ENCODE results near the gene TNS1.

DNA sequence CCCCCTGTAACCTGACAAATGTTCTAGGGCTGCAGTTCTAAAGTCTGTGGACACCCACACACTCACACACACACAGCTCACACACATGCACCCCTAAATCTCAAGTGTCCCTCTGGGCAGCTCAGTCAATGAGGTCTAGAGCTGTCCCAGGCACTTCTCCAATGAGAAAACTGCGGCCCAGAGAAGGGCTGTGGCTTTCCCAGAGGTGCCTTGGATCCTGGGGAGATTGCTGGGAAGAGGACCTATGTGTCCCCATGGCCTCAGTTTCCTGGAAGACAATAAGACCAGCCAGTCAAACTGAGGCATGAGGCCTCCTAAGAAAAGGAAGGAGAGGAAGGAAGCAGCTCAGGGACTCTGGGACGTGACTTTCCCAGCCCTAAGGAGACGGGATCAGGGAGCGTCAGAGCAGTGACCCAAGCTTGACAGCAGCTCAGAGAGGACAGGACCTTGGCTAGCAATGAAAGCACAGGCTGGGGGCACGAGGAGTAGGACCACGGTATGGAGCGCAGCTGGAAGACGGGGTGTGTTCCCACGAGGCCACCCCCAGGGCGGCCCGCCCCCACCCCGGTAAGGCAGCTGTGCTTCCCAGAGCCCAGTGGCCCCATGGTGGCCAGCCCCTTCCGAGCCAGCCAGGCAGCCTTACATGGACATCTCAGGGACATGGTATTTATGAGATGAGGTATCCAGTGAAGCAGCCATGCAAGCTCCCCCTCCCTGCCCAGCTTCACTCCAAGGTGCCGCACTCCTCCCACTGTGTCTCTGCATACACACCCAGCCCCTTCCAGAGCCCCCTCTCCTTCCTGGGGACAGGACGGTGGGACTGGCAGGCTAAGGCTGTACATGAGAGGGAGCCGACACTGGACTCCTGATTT is 46.0 kb downstream of the TNS1 start:
- TF ChIP-seq ZNF384 (IDR thresholded peaks at IDR 0.05) (no peak), SP1 (IDR thresholded peaks at IDR 0.05) (no peak)

Data from HEK293T (cell line).